A673 (cell line): ENCODE results near the gene IL12RB1.

Source experiments
- EZH2 ChIP-seq: fragments of 200-600 bp; sonication (generic); IDR thresholded peaks from 2 replicates; pipeline ENCODE4 v1.6.1; 2017; ENCODE audit warnings: borderline replicate concordance, low read depth, mild to moderate bottlenecking, mixed read lengths, antibody characterized with exemption, low read length; ENCODE audit not compliant: poor library complexity, severe bottlenecking
- TF ChIP-seq, protein P1 (sequence below): fragments of 300-800, 200-600 bp; sonication (generic); conservative IDR thresholded peaks from 2 replicates; pipeline ENCODE4 v1.5.1; 2017; ENCODE audit warnings: low read depth, mild to moderate bottlenecking, antibody characterized with exemption, low read length, moderate library complexity, mixed read lengths

DNA sequence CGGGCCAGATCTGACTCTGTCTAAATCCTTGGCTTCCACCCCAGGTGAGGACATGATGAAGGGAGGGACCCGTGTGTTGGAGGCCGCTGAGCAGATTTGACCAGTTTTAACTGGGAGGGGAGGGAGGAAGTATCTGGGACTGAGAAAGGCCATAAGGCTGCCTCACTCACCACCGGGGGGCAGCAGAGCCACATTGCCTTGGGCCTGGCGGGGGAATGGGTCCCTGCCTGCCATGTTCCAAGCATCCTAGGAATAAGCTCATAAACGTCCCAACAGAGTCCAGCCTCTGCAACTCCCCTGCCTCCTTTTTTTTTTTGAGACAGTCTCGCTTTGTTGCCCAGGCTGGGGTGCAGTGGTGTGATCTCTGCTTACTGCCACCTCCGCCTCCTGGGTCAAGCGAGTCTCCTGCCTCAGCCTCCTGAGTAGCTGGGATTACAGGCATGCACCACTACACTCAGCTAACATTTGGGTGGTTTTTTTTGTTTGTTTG, 26.3 kb upstream of the IL12RB1 start:
- TF ChIP-seq, protein P1, sequence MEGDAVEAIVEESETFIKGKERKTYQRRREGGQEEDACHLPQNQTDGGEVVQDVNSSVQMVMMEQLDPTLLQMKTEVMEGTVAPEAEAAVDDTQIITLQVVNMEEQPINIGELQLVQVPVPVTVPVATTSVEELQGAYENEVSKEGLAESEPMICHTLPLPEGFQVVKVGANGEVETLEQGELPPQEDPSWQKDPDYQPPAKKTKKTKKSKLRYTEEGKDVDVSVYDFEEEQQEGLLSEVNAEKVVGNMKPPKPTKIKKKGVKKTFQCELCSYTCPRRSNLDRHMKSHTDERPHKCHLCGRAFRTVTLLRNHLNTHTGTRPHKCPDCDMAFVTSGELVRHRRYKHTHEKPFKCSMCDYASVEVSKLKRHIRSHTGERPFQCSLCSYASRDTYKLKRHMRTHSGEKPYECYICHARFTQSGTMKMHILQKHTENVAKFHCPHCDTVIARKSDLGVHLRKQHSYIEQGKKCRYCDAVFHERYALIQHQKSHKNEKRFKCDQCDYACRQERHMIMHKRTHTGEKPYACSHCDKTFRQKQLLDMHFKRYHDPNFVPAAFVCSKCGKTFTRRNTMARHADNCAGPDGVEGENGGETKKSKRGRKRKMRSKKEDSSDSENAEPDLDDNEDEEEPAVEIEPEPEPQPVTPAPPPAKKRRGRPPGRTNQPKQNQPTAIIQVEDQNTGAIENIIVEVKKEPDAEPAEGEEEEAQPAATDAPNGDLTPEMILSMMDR = peak; percentile 84
- TF ChIP-seq EZH2 = no peak
